Activated T-cell treated with anti-CD3 and anti-CD28 coated beads for 4 hours (primary cell): Measurements from ENCODE around the gene NANS.
"Not testable (repeated sequence)": the region's sequence is repeated elsewhere in the genome, so short reads cannot be mapped to it uniquely, and the experiment has no call there.

ENCODE experiments used
- DNase-seq: peaks from one replicate; pipeline ENCODE4 v3.0.0-alpha.2; 2020

NANS gene, protein sequence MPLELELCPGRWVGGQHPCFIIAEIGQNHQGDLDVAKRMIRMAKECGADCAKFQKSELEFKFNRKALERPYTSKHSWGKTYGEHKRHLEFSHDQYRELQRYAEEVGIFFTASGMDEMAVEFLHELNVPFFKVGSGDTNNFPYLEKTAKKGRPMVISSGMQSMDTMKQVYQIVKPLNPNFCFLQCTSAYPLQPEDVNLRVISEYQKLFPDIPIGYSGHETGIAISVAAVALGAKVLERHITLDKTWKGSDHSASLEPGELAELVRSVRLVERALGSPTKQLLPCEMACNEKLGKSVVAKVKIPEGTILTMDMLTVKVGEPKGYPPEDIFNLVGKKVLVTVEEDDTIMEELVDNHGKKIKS

GRCh38 chr9:98056269-98057137 is at the start of gene NANS:
Gene NANS, plus strand, starts transcription at chr9:98056732. Its CDS starts 77 bp downstream, at chr9:98056809.
- peak; percentile 86 for DNase-seq

GRCh38 chr9:98007251-98007928 is 49.1 kb upstream of the NANS start:
- DNase-seq: no peak

DNA sequence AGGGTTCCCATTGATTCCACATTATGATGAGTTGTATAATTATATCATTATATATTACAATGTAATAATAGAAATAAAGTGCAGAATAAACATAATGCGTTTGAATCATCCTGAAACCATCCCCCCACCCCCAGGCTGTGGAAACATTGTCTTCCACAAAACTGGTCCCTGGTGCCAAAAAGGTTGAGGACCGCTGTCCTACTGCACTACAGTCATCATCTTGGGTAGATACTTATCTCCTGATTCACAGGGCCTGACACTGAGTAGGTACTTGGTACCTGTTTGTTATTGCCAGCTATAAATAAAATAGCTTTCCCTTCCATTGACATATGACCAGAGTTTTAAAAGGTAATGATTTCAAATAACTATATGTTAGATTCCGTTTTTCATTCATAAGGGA is 47.8 kb upstream of the NANS start:
- no peak for DNase-seq

- DNase-seq: no peak
These were observed 47.1 kb upstream of the NANS start for GRCh38 chr9:98009437-98009836.

DNA sequence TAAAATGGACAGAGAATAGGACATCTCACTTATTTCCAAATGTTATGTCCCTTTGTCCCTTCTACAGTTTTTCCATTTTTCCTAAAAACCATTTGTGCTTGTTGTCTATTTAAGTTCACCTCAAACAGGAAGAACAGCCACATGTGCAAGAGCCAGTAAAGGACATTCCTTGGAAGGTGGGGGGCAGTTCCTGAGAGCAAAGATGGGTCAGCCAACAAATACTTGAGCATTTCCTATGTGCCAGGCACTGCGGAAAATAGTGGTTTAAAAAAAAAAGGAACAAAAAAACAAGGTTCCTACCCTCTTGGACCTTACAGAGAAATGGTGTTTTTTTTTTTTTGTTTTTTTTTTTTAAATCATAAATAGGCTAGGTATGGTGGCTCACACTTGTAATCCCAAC is 46.6 kb upstream of the NANS start:
- DNase-seq: no peak

DNA sequence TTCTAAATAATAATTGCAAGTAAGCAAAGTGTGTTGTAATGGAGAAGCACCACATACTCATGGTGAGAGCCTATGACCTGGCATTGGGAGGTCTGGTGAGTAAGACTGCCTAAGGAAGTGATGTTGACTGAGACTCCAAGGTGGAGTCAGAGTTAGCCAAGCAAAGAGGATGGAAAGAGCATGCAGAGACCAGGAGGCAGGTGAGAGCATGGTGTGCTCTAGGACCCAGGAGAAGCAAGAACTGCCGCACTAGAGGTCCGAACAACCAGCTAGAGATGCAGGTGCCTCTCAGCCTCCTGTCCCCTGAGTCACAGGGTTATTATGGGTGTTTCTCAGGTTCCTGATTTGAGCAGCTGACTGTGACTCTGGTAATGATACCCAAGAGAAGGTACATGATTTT is 46.1 kb upstream of the NANS start:
- no peak for DNase-seq

- DNase-seq: no peak
These were observed 45.4 kb upstream of the NANS start for GRCh38 chr9:98011122-98011521.

DNA sequence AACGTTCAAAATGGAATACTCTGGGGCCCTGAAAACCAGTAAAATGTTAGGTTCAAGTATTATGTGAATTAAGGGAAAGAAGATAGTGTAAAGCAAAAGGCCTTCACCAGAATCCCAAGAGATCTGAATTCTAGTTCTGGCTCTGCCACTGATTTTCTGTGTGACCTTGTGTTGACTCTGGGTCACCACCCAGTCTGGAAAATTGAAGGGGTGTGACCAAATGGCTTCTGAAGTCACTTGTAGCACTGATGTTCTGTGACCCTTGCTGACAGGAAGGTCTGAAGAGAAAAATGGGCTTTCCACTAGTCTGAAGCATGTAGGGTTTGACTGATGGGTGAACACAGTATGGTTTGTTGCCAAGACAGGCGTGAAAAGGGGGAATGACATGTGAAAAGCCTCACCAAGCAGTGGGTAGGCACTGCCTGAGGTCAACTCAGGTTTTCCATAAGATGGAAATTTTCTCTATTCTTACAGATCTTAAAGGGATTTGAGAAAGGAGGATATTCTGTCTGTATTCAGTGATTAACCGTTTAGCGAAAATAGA is 40.3 kb upstream of the NANS start:
- no peak for DNase-seq

GRCh38 chr9:98017306-98017705 is 39.2 kb upstream of the NANS start:
- DNase-seq: no peak

- DNase-seq: no peak
These were observed 38.2 kb upstream of the NANS start for GRCh38 chr9:98018347-98018746.

DNA sequence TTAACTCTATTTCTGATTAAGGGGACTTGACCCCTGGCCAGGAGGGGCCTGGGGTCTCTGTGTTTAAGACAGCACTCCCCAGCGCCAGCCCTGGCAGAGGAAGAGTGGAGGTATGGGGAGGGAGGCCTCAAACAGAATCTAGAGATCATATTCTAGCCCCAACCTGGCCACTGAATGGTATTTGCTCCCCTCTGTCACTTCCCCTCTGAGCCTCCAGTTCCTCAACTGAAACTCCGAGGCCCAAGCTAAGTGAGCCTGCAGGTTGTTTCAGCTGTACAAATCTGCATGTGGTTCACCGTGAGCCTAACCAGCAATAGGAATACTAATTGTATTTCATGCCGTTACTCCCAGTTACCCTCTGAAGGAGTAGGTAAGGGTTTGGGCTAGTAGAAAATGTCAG is 37.4 kb upstream of the NANS start:
- no peak for DNase-seq

- DNase-seq: not testable (repeated sequence)
These were observed 36.7 kb upstream of the NANS start for GRCh38 chr9:98019869-98020268.

DNA sequence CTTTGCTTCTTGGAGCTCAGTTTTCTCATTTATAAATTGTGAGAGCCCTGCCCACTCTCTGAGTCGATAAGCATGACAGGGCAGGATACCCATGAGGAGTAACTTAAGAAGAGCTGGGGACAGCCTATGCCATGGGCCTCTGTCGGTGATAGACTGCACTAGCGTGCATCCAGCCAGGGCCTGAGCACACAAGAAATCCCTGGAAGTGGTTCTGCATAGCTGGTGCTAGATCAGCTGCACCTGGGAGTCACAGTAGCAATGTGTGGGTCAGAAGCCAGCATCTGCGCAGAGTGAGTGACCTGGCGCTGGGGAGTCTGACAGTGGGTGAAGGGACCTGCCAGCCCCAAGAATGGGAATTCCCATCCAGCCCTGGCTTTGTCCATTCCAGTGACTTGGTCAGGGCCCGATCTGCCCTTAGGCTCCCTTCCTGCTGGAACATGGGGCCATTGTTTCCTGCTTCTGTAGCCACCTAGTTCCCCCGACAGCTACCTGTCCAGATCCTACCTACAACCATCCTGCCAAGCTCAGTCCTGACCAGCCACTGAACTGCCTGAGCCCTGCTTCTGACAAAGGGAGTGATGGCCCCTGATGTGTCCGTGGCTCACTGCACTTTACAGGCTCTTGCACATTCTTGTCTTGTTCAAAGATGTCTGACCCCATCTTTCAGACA is 35.9 kb upstream of the NANS start:
- no peak for DNase-seq

DNA sequence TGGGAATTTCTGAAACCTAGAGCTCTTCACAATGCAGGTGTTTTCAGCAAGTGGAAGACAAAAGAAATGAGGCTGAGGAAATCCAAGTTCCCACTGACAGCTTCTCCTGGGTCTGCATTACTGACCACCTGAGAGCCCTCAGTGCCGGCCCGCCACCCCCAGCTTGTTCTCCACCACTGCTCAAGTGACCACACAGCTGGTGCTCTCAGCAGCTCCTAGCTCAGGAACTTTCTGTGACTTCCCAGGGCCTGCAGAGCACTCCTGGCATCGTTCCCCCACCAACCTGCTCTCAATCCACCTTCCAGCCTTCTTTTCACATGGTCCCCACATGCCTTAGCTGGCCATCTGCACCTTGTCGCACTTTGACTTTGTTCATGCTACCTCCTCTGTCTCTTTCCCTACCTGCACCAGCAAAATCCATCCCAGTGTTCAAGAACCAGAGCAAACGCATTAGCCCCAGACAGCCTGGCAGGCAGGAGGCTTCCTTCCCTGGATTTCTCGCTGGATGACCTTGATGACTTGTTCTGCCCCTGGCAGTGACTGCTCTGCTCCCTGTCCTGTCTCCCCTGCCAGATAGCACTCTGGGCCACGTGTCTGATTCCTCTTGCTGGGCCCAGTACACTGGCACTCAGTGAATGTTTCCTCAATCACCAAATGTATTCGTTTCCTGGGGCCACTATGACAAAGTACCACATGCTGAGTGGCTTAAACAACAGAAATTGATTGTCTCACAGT is 35.1 kb upstream of the NANS start:
- no peak for DNase-seq

GRCh38 chr9:98022447-98022846 is 34.1 kb upstream of the NANS start:
- DNase-seq: no peak

DNA sequence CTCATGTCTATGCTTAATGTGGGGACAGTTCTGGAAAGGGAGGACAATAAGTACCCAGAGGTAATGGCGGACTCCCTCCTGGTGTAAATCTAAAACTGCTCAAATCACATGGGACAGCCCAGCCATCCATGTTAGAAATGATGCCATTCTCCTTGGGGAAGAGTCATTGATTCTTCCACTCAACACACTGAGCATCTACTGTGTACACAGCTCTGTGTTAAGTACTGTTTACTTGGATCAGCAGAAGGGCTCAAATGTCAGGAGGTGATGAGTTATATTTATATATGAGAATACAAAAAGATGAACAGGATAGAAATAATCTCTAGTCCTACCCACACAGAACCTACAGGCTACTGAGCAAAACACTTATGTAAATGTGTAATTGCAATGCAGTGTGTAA is 31.8 kb upstream of the NANS start:
- no peak for DNase-seq

DNA sequence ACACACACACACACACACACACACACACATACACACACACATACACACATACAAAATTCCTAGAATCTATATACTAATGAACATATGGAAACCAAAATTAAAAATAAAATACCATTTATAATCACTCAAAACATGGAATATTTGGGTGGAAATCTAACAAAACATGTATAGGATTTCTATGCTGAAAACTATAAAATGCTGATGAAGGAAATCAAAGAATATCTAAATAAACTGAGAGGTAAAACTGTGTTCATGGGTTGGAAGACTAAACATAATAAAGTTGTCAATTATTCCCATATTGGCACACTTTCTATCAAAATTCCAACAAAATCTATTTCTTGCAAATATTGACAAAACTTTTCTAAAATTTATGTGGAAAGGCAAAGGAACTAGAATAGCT is 25.4 kb upstream of the NANS start:
- DNase-seq: no peak

DNA sequence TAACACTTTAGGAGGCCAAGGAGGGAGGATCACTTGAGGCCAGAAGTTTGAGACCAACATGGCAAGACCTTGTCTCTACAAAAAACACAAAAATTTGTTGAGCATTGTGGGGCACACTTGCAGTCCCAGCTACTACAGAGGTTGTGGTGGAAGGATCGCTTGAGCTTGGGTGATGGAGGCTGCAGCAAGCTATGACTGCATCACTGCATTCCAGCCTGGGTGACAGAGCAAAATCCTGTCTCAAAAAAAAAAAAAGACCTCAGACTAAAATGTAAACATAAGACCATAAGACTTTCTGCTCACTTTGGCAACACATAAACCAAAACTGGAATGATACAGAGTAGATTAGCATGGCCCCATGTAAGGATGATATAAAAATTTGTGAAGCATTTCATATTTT is 24.6 kb upstream of the NANS start:
- DNase-seq: no peak

GRCh38 chr9:98034593-98035546 is 21.7 kb upstream of the NANS start:
- peak; percentile 92 for DNase-seq

- no peak for DNase-seq
These were observed 19.2 kb upstream of the NANS start for GRCh38 chr9:98037357-98037756.

GRCh38 chr9:98038958-98039357 is 17.6 kb upstream of the NANS start:
- DNase-seq: no peak
